H1 (cell line): Measurements from ENCODE around the gene FAR1. TPM values are rescaled to one million over a fixed set of nuclear protein-coding genes. Genes with fewer than 3 reads are reported as not detected.

ENCODE experiments used
- FOSL1 ChIP-seq: IDR thresholded peaks from 2 replicates; pipeline ENCODE4 v1.6.1; 2011; ENCODE audit warnings: mild to moderate bottlenecking, low read depth, low read length, moderate library complexity; ENCODE audit not compliant: insufficient read depth
- HDAC6 ChIP-seq: IDR thresholded peaks from one replicate; pipeline ENCODE4 v1.7.1; 2012; ENCODE audit warnings: low read depth, mild to moderate bottlenecking, inconsistent platforms, low read length, moderate library complexity
- SAP30 ChIP-seq: fragments of 300-600 bp; sonication (generic); IDR thresholded peaks from 2 replicates; pipeline ENCODE4 v1.7.1; 2012; ENCODE audit warnings: low read length, moderate library complexity, mild to moderate bottlenecking, inconsistent platforms; ENCODE audit not compliant: insufficient read depth, insufficient replicate concordance
- polyA plus RNA-seq, 7 experiments: library from polyadenylated mRNA; depleted of rRNA in 3 of 7; stranded (reverse) in 5 of 7; unstranded in 2 of 7; fragments of >200 nt in 5 of 7; fragments of 200-250 nt in 2 of 7; gene quantifications; 1 replicate in 5 of 7; 2 replicates in 1 of 7; 4 replicates in 1 of 7; pipeline versions ENCODE4 v1.2.1 to v1.2.3, GENCODE V29; 2011 to 2013; ENCODE audit warnings: missing spikeins in 2 of 7, mixed read lengths in 2 of 7
- total RNA-seq: library from RNA; stranded (reverse); fragmentation: NEBNext Ultra II Directional; extraction: Animal tissue kit (Norgen Biotek cat#: 25700); gene quantifications from 2 replicates; pipeline ENCODE4 v1.2.1, GENCODE V29; 2021

The FAR1 gene
- total and polyA plus RNA-seq, 2 of the 8 experiments (the other 6 are each of a cell fraction or from before 2014, with no cell fraction given): 29.7 to 68.5 TPM

- no peak for TF ChIP-seq HDAC6
- no peak for TF ChIP-seq SAP30
- TF ChIP-seq FOSL1: no peak
- TF ChIP-seq, all 59 proteins: peak for 0
Observed at GRCh38 chr11:13734530-13734929, 66.1 kb downstream of the FAR1 start (continued).
